Endothelial cell of umbilical vein (primary cell): ENCODE data around the gene GPN1. TPM values are rescaled to one million over a fixed set of nuclear protein-coding genes. Genes with fewer than 3 reads are reported as not detected.

Experiments used
- BruUV-seq: library from RNA; stranded (reverse); fragments of 400-500 nt; replicated peaks from 2 replicates; lab custom pipeline; 2021; lab: Mats Ljungman, UMichigan
- CTCF ChIA-PET: fragments of 300-600, 350-600 bp; sonication (Branson Sonifier 250); formaldehyde crosslinking; loops from one replicate; lab custom pipeline; 2021; ENCODE audit warnings: antibody characterized with exemption, inconsistent platforms; lab: Charles Lee
- POLR2A ChIA-PET: fragments of 300-600, 350-600 bp; sonication (Branson Sonifier 250); formaldehyde crosslinking; loops from one replicate; lab custom pipeline; 2021; ENCODE audit warnings: antibody characterized with exemption, inconsistent platforms; lab: Charles Lee
- DNase-seq: peaks from one replicate; pipeline ENCODE4 v3.0.0-alpha.2; 2011; ENCODE audit warnings: low read depth, low spot score
- FAIRE-seq: peaks from 2 replicates; lab custom pipeline; 2011; peaks lifted over from hg19 to GRCh38; lab: Jason Lieb, UNC
- H2AFZ ChIP-seq: 2 replicates; pipeline ENCODE4 v1.6.0; 2012; ENCODE audit warnings: low read depth, low read length, control low read depth, inconsistent platforms
- H3K27ac ChIP-seq: 2 replicates; pipeline ENCODE4 v1.5.1; 2011; ENCODE audit warnings: low read depth, mild to moderate bottlenecking, control low read depth, low read length, moderate library complexity; ENCODE audit not compliant: insufficient read depth
- H3K27me3 ChIP-seq, 2 experiments: 2 replicates each; pipeline versions ENCODE4 v1.6.0 to v1.6.1; 2011; ENCODE audit warnings: low read length in 2 of 2, mixed read lengths in 1 of 2; ENCODE audit not compliant: control insufficient read depth in 2 of 2, insufficient read depth in 2 of 2
- H3K36me3 ChIP-seq, 2 experiments: 2 replicates in 1 of 2; 3 replicates in 1 of 2; pipeline ENCODE4 v1.5.1; 2011; ENCODE audit warnings: low read length in 2 of 2, mild to moderate bottlenecking in 1 of 2, moderate library complexity in 1 of 2; ENCODE audit not compliant: control insufficient read depth in 2 of 2, insufficient read depth in 2 of 2; ENCODE audit errors: extremely low read depth in 1 of 2
- H3K4me1 ChIP-seq: 3 replicates; pipeline ENCODE4 v1.5.1; 2011; ENCODE audit warnings: mild to moderate bottlenecking, low read length; ENCODE audit not compliant: control insufficient read depth, insufficient read depth; ENCODE audit errors: extremely low read depth
- H3K4me2 ChIP-seq: 2 replicates; pipeline ENCODE4 v1.6.1; 2011; ENCODE audit warnings: low read length, control low read depth, mixed read lengths; ENCODE audit not compliant: insufficient read depth
- H3K4me3 ChIP-seq, 3 experiments: fragments of 200-600 bp in 1 of 3; sonication (generic), shearing (Covaris generic) in 1 of 3; replicated peaks in 1 of 3; 2 replicates each; pipeline ENCODE4 v1.5.1; 2011 to 2016; ENCODE audit warnings: control low read depth in 3 of 3, low read length in 3 of 3, mild to moderate bottlenecking in 2 of 3, inconsistent platforms in 1 of 3, low read depth in 1 of 3, moderate library complexity in 1 of 3; ENCODE audit not compliant: insufficient read depth in 1 of 3
- H3K79me2 ChIP-seq: 2 replicates; pipeline ENCODE4 v1.6.0; 2012; ENCODE audit warnings: low read length, inconsistent platforms; ENCODE audit not compliant: control insufficient read depth, insufficient read depth
- H3K9ac ChIP-seq: replicated peaks from 2 replicates; pipeline ENCODE3; 2011; ENCODE audit warnings: low read length, control low read depth; ENCODE audit not compliant: insufficient read depth; ENCODE audit errors: extremely low read depth
- H3K9me1 ChIP-seq: replicated peaks from 3 replicates; pipeline ENCODE4 v1.6.0; 2011; ENCODE audit warnings: mild to moderate bottlenecking, low read length; ENCODE audit not compliant: control insufficient read depth, insufficient read depth; ENCODE audit errors: extremely low read depth
- H3K9me3 ChIP-seq: replicated peaks from 2 replicates; pipeline ENCODE4 v1.5.1; 2012; ENCODE audit warnings: low read length, inconsistent platforms; ENCODE audit not compliant: control insufficient read depth, insufficient read depth
- H4K20me1 ChIP-seq: replicated peaks from 2 replicates; pipeline ENCODE3; 2011; ENCODE audit warnings: mild to moderate bottlenecking, low read length; ENCODE audit not compliant: control insufficient read depth, insufficient read depth; ENCODE audit errors: extremely low read depth
- EZH2 ChIP-seq: IDR thresholded peaks from 2 replicates; pipeline ENCODE4 v1.6.1; 2012; ENCODE audit warnings: borderline replicate concordance, low read depth, mild to moderate bottlenecking, moderate library complexity, low read length, inconsistent platforms; ENCODE audit not compliant: severe bottlenecking
- FOS ChIP-seq: IDR thresholded peaks from 2 replicates; pipeline ENCODE4 v1.6.1; 2011; ENCODE audit warnings: mild to moderate bottlenecking, low read length, moderate library complexity, borderline replicate concordance; ENCODE audit not compliant: insufficient read depth
- GATA2 ChIP-seq: IDR thresholded peaks from 2 replicates; pipeline ENCODE4 v1.7.0; 2011; ENCODE audit warnings: low read depth, mild to moderate bottlenecking, moderate library complexity, mixed read lengths, low read length; ENCODE audit not compliant: insufficient read length, insufficient read depth
- JUN ChIP-seq: IDR thresholded peaks from 2 replicates; pipeline ENCODE4 v1.6.1; 2011; ENCODE audit warnings: borderline replicate concordance, low read depth; ENCODE audit not compliant: insufficient read length, insufficient read depth
- MYC ChIP-seq: IDR thresholded peaks from one replicate; pipeline ENCODE4 v1.6.1; 2011; ENCODE audit warnings: mild to moderate bottlenecking, low read depth, low read length
- POLR2A ChIP-seq: IDR thresholded peaks from 2 replicates; pipeline ENCODE4 v1.6.1; 2012; ENCODE audit warnings: low read depth, mild to moderate bottlenecking, control low read depth, low read length
- POLR2AphosphoS5 ChIP-seq: IDR thresholded peaks from 2 replicates; pipeline ENCODE4 v1.6.1; 2012; ENCODE audit warnings: low read depth, mild to moderate bottlenecking, control low read depth, low read length, moderate library complexity; ENCODE audit not compliant: insufficient read depth
- dilution Hi-C: fragments of 300-500 bp; cut with MboI; formaldehyde crosslinking; loops from one replicate; pipeline ENCODE4 v1.15.0; 2019; ENCODE audit warnings: low sequenced_read_pairs; ENCODE audit not compliant: extremely low pct_ligation_motif_present
- intact Hi-C: fragments of 100-400 bp; cut with micrococcal nuclease; formaldehyde crosslinking; loops from one replicate; pipeline ENCODE4 v1.10.0; 2022
- polyA plus RNA-seq, 4 experiments: library from polyadenylated mRNA; depleted of rRNA in 3 of 4; stranded (reverse) in 3 of 4; unstranded in 1 of 4; fragments of >200 nt; gene quantifications; 2 replicates each; pipeline versions ENCODE4 v1.2.1 to v1.2.3, GENCODE V29; 2011 to 2012; ENCODE audit warnings: missing spikeins in 1 of 4
- total RNA-seq: library from RNA; stranded (reverse); gene quantifications from 2 replicates; pipeline ENCODE4 v1.2.3, GENCODE V29; 2021
- TF ChIP-seq, protein P1 (sequence below), 2 donors: IDR thresholded peaks; 1 replicate in 1 of 2; 2 replicates in 1 of 2; pipeline ENCODE4 v1.5.1; 2011; ENCODE audit warnings: low read length in 2 of 2, mild to moderate bottlenecking in 2 of 2, moderate library complexity in 2 of 2, control low read depth in 1 of 2, inconsistent platforms in 1 of 2, low read depth in 1 of 2; ENCODE audit not compliant: insufficient read depth in 1 of 2; ENCODE audit errors: extremely low read depth in 1 of 2
- TF ChIP-seq, protein P2 (sequence below): IDR thresholded peaks from 2 replicates; pipeline ENCODE4 v1.6.1; 2011; ENCODE audit not compliant: insufficient read depth, insufficient read length

The GPN1 gene
- total and polyA plus RNA-seq, 2 donors (not counting 3 experiments of a cell fraction or from before 2014, with no cell fraction given): 35.4 to 45.5 TPM

DNA sequence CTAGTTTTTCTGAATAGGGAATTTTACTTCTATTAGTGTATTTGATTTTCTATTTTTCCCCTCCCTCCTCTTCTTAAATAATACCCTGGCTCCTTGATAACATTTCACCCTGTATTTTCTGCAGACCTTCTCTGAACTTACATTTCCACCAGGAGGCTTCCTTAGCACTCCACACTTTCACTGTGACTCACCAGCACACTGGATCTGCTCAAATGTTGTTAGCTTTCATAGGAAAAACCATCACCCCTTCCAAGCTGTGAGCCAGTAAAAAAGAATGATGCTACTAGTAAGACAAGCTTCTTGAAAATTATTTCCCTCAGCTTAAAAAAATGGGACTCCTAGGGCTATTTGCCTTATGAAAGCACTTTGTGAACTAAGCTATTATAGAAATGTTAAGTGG is 18.4 kb downstream of the GPN1 start:
- Histone ChIP-seq H3K9ac (no peak overlapping the region), H3K27me3 (no peaks in the 10 kb centered on the region), H3K9me1 (no peaks in the 10 kb centered on the region), H2AFZ (no peak overlapping the region), H3K4me3 (no peak overlapping the region), H3K4me1 (peaks cover under 1% of the 10 kb centered on the region), H3K79me2 (no peaks in the 10 kb centered on the region), H3K36me3 (peaks cover 15 to 19% of the 10 kb centered on the region in 2 experiments), H3K9me3 (no peaks in the 10 kb centered on the region), H3K4me2 (no peak overlapping the region), H4K20me1 (no peaks in the 10 kb centered on the region), H3K27ac (no peak overlapping the region)
- no peak for DNase-seq
- POLR2A ChIA-PET: no interaction called here
- FAIRE-seq: no peak
- TF ChIP-seq, protein P1, sequence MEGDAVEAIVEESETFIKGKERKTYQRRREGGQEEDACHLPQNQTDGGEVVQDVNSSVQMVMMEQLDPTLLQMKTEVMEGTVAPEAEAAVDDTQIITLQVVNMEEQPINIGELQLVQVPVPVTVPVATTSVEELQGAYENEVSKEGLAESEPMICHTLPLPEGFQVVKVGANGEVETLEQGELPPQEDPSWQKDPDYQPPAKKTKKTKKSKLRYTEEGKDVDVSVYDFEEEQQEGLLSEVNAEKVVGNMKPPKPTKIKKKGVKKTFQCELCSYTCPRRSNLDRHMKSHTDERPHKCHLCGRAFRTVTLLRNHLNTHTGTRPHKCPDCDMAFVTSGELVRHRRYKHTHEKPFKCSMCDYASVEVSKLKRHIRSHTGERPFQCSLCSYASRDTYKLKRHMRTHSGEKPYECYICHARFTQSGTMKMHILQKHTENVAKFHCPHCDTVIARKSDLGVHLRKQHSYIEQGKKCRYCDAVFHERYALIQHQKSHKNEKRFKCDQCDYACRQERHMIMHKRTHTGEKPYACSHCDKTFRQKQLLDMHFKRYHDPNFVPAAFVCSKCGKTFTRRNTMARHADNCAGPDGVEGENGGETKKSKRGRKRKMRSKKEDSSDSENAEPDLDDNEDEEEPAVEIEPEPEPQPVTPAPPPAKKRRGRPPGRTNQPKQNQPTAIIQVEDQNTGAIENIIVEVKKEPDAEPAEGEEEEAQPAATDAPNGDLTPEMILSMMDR (IDR thresholded peaks at IDR 0.05; ENCODE audit: extremely low read depth in 1 of 2, insufficient read depth in 1 of 2, low read depth in 1 of 2, low read length in 2 of 2): no peak
- TF ChIP-seq GATA2 (no peak), MYC (no peak), POLR2A (no peak), JUN (no peak), POLR2AphosphoS5 (no peak), FOS (no peak), EZH2 (no peak)
- TF ChIP-seq, protein P2, sequence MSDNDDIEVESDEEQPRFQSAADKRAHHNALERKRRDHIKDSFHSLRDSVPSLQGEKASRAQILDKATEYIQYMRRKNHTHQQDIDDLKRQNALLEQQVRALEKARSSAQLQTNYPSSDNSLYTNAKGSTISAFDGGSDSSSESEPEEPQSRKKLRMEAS: no peak
- CTCF ChIA-PET: interaction anchor here (1.4 to 2.6 kb wide), 2 partner anchors 14 to 36 kb away, joined by 3 to 10 read pairs; no protein-coding TSS in a partner anchor
- intact Hi-C loops: no loop called here
- BruUV-seq: no TSS peak
- dilution Hi-C loops: no loop called here
